HG03280 (cell line): Measurements from ENCODE around the gene EHD3.

ENCODE experiments used
- ATAC-seq: cut with Tn5 transposase; IDR thresholded peaks from one replicate; pipeline ENCODE4 v1.9.1; 2021; ENCODE audit warnings: mild to moderate bottlenecking, moderate library complexity; ENCODE audit not compliant: unreplicated experiment

The EHD3 gene

GRCh38 chr2:31212659-31213600 is 21.0 kb upstream of the EHD3 start:
- no peak for ATAC-seq

- ATAC-seq: no peak
These were observed 20.1 kb upstream of the EHD3 start for GRCh38 chr2:31213601-31214443.

GRCh38 chr2:31214444-31214915 is 19.5 kb upstream of the EHD3 start:
- ATAC-seq: no peak

- ATAC-seq: peak; percentile 44
These were observed 17.2 kb upstream of the EHD3 start for GRCh38 chr2:31216734-31217133.

- no peak for ATAC-seq
These were observed 16.3 kb upstream of the EHD3 start, which contains the start of gene CAPN14 for GRCh38 chr2:31217465-31218200. TSS of gene CAPN14 (minus strand) at chr2:31217515. CDS start at chr2:31205447, 12,068 bp downstream.

GRCh38 chr2:31219131-31219969 is 14.6 kb upstream of the EHD3 start:
- ATAC-seq: peak; percentile 64

- no peak for ATAC-seq
These were observed 12.4 kb upstream of the EHD3 start for GRCh38 chr2:31221544-31221943.

- no peak for ATAC-seq
These were observed 11.9 kb upstream of the EHD3 start for GRCh38 chr2:31222071-31222470.

- no peak for ATAC-seq
These were observed 10.9 kb upstream of the EHD3 start for GRCh38 chr2:31223026-31223425.

- ATAC-seq: no peak
These were observed 10.2 kb upstream of the EHD3 start for GRCh38 chr2:31223749-31224148.

GRCh38 chr2:31226266-31226665 is 7.7 kb upstream of the EHD3 start:
- no peak for ATAC-seq

- no peak for ATAC-seq
These were observed 6.8 kb upstream of the EHD3 start for GRCh38 chr2:31227110-31227509.

GRCh38 chr2:31227711-31228125 is 6.2 kb upstream of the EHD3 start:
- ATAC-seq: no peak

GRCh38 chr2:31228717-31229116 is 5.2 kb upstream of the EHD3 start:
- ATAC-seq: no peak

- ATAC-seq: no peak
These were observed 3.2 kb upstream of the EHD3 start for GRCh38 chr2:31230751-31231150.

GRCh38 chr2:31231571-31232302 is 2.2 kb upstream of the EHD3 start:
- no peak for ATAC-seq

GRCh38 chr2:31232586-31232985 is 1.4 kb upstream of the EHD3 start:
- no peak for ATAC-seq

GRCh38 chr2:31233231-31233630 is 721 bp upstream of the EHD3 start:
- ATAC-seq: no peak
